C4-2B (cell line): Measurements from ENCODE around the gene ZEB2.

Experiments
- H3K27ac ChIP-seq: fragments of 450-650 bp; 2 replicates; pipeline ENCODE4 v1.5.1; 2017
- ZFX ChIP-seq: fragments of 450-650 bp; IDR thresholded peaks from 2 replicates; pipeline ENCODE4 v1.6.1; 2017
- TF ChIP-seq, protein P1 (sequence below): fragments of 450-650 bp; conservative IDR thresholded peaks from 2 replicates; pipeline ENCODE4 v1.5.1; 2017; ENCODE audit warnings: mild to moderate bottlenecking

The ZEB2 gene

DNA sequence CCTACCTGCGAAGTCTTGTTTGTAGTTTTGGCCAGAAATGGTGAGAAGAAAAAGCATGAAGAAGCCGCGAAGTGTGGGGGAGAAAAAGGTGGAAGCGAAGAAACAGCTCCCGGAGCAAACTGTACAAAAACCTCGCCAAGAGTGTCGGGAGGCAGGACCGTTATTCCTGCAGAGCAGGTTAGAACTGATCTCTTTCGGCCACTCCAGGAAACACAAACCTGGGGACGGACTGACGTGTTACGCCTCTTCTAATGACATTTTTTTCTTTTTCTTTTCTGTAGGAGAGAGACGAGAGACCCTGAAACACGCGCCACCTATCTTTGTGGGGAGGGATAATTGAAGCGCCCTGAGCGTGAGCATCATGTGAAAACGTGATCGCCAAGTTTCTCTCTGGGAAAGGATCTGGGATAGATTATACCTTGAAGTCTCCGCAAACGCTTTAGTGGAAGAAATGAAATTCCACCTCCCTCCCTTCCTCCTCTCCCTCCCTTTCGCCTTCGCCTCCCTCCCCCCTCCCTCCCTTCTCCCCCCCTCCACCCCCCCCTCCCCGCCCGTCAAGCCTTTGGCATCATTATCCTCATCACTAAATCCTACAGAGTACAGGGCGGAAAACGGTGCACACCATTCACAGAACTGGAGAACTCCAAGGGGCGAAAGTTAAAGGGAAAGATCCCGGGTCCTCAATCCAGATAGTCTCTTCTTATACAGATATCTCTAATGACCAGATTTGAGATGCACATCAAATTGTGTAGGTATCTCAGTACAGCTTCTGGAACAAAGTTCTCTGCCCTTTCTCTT, at the start of gene ZEB2:
Gene ZEB2, minus strand, starts transcription at position 186 of the 798 bp plus-strand sequence. CDS start 2,769 bp downstream, outside the sequence.
- no peak within 1 kb of the TSS for H3K27ac ChIP-seq
- no peak for TF ChIP-seq ZFX
- TF ChIP-seq, protein P1, sequence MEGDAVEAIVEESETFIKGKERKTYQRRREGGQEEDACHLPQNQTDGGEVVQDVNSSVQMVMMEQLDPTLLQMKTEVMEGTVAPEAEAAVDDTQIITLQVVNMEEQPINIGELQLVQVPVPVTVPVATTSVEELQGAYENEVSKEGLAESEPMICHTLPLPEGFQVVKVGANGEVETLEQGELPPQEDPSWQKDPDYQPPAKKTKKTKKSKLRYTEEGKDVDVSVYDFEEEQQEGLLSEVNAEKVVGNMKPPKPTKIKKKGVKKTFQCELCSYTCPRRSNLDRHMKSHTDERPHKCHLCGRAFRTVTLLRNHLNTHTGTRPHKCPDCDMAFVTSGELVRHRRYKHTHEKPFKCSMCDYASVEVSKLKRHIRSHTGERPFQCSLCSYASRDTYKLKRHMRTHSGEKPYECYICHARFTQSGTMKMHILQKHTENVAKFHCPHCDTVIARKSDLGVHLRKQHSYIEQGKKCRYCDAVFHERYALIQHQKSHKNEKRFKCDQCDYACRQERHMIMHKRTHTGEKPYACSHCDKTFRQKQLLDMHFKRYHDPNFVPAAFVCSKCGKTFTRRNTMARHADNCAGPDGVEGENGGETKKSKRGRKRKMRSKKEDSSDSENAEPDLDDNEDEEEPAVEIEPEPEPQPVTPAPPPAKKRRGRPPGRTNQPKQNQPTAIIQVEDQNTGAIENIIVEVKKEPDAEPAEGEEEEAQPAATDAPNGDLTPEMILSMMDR, result no peak; the same call in 1 of the 2 replicates

DNA sequence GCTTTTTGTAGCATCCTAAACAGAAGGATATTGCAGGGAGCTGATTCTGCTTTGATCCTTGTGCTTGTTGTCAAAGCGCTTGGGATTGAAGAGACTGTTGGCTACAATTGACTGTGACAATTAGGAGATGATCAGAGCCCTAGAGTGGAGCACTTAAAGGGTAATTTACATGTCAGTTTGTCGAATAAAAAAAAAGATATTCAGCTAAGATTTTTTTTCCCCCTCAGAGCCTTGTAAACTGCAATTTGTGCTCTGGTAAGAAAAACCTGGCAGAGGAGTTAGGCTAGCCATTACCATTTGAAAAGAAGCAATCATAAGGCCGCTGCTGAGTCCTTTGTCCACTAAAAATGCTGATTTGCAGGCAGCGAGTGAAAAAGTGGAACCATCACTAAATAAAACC, 47.8 kb upstream of the ZEB2 start:
- H3K27ac ChIP-seq, result no peak overlapping the region
- TF ChIP-seq, protein P1, result no peak
- no peak for TF ChIP-seq ZFX

DNA sequence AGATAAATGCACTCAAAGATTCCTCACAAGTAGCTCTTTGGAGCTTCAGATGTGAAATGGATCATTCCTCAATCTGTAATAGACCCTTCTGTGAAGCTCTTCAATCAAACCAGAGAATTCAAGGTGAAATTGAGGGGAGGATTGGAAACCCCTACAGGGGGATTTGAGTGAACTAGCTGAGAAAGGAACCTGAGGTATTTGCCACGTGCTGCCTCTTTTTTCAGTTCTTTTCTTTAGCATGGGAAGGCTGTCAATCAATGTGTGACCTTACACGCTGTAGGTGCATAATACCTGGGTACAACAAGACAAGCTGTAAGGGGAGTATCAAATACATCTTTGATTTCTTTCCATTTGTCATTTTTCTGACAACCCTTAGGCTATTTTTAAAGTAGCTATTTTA, 46.5 kb upstream of the ZEB2 start:
- H3K27ac ChIP-seq, result no peak overlapping the region
- TF ChIP-seq ZFX, result no peak
- TF ChIP-seq, protein P1, result no peak

DNA sequence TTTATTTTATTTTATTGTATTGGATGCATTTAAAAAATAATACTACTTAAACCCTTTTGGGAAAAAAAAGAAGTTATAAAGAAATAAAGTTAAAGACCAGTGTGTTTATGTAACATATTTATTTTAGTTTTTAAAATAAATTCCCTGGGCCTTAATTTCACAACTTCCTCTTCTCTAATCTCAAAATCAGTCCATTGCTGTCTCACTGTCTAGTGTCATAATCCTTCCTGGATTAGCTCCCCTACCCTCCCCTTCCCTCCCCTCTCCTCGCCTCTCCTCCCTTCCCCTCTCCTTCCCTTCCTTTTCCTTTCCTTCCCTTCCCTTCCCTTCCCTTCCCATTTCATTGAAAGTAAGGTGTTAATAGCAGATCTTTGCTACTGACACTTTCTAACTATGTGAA, 40.3 kb upstream of the ZEB2 start:
- no peak for TF ChIP-seq ZFX
- TF ChIP-seq, protein P1, result no peak
- H3K27ac ChIP-seq, result no peak overlapping the region

DNA sequence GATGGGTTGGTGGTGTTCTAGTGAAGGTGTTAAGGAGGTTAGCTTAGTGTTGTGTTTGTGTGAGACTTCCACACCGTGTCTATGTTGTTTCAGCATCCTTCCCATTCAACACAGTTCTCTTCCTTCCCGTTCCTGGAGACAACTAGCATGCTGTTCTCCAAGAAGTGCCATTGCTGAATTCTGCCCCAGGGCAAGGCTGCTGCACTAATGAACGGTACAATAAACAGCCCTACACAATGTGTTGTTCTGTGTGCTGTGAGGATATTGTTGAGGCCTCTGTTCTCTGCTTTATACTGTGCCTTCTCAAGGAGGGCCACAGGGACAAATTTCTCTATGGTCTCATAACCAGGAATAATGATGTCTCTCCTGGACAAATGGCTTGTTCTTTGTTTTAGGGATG, 39.8 kb upstream of the ZEB2 start:
- TF ChIP-seq, protein P1, result no peak
- TF ChIP-seq ZFX, result no peak
- H3K27ac ChIP-seq, result no peak overlapping the region

DNA sequence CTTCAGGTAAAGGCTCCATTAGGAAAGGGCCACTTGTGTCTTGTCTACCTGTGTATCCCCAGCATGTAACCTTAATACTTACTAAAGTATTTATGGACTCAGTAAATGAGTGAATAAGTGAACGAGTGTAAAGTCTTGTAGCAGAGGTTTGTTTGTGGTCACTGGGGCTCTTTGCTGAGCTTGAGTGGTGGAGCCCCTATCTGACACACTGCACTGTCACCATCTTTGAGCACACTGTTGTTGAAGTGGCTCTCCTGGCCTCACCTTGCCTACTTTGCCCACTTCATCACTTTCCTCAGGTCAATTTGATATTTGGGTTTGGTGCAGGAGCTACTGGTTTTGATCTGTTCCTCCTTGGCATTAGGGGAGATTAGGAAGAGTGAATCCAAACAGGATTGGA, 39.3 kb upstream of the ZEB2 start:
- no peak overlapping the region for H3K27ac ChIP-seq

More for the DNA sequence above, 39.3 kb upstream of the ZEB2 start:
- TF ChIP-seq ZFX, result no peak
- TF ChIP-seq, protein P1, result no peak
